HG02623 (cell line): ENCODE measurements around the gene NKX2-4.

ENCODE experiments used
- ATAC-seq: cut with Tn5 transposase; IDR thresholded peaks from one replicate; pipeline ENCODE4 v1.9.1; 2021; ENCODE audit warnings: moderate library complexity; ENCODE audit not compliant: unreplicated experiment

The NKX2-4 gene

DNA sequence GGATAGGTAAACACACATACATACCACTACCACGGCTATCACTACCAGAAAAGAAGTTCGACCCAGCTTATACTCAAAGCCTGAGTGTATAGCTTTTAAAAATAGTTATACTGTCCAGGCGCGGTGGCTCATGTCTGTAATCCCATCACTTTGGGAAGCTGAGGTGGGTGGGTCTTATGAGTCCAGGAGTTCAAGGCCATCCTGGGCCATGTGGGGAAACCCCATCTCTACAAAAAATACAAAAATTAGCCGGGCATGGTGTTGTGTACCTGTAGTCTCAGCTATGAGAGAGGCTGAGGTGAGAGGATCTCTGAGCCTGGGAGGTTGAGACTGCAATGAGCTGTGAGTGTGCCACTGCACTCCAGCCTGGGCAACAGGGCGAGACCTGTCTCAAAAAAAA, 32.9 kb downstream of the NKX2-4 start:
- no peak for ATAC-seq

DNA sequence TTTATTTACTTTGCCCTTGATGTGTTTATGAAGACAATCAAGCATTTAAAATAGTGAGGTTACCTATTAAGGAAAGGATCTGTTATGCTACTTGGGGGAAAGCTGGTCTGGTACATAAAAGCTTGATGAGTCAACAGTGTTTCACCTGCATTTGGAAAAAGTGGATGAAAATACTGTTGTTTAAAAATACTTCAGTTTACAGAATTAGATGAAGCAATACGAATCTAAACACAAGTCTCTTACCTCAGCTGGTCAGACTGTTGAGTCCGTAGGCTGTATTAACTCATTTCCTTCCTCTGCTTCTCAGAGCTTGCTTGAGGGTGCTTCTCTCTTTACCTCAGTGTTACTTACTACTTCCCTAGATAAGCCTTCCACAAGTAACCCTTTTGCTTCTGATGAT, 36.1 kb downstream of the NKX2-4 start:
- ATAC-seq: no peak

DNA sequence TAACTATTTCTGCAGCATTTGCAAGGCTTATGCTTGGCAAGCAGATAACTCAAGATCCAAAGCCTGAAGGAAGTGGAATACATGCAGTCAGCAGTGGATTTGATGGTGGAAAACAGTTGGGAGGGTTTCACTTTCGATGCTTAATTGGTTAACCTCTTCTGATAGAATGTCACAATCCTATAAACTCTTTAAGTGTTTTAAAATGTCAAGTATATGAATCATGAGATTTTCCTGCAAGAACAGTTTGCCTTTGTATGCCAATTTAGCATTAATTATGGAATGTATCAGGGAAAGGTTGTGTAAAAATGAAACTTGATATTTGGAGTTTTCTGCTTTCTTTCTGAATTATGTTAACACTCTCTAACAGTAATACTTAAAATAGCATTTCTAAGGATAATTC, 36.6 kb downstream of the NKX2-4 start:
- ATAC-seq: no peak

DNA sequence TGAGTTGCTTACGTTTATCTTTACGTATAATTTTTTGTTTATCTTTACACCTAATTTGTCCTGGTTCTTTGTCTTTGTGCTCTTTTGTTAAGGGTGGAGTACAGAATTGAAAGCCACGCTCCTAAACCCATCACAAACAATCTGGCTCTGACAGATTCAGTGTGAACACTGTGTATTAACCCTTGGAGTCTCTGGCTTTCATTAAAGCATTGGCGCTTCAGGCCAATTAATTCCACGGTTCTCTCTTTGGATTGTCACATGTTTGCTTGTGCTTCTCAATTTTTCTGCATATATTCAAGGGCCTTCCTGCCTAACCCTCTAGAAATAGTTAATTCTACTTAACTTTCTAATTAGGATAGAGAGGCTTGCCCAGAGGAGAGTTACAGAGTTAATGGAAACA, 38.6 kb downstream of the NKX2-4 start:
- ATAC-seq: no peak

DNA sequence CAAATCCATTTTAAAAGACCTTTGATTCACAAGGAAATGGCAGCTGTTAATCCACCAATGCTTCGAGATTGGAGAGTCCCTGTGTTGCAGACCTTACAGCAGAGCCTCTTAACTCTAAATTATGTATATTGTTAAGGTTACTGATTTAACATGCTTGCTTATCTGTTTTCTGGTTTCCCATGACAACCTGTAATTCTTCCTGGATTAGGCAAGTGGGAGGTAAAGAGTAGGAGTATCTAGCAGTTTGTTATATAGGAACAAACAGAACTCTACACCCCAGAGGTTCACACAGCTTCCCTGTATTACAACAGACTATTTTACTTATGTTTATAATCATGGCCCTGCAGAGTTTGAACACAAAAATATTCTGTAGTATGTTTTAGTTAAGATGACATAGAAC, 39.5 kb downstream of the NKX2-4 start:
- ATAC-seq: no peak

DNA sequence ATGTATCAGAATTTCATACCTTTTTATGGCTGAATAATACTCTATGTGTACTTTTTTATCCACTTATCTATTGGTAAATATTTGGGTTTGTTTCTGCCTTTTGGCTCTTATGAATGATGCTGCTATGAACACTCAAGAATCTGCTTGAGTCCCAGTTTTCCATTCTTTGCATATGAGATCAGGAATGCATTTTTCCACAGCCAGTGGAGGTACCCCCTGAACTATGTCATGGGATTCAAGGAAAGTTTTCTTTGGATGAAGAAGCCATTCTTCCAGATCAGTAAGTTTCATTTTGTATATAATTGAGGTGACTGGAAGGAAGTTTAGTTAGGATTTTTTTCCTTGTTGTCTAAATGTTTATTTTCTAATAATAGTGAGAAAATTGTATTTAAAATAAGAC, 40.9 kb downstream of the NKX2-4 start:
- no peak for ATAC-seq

DNA sequence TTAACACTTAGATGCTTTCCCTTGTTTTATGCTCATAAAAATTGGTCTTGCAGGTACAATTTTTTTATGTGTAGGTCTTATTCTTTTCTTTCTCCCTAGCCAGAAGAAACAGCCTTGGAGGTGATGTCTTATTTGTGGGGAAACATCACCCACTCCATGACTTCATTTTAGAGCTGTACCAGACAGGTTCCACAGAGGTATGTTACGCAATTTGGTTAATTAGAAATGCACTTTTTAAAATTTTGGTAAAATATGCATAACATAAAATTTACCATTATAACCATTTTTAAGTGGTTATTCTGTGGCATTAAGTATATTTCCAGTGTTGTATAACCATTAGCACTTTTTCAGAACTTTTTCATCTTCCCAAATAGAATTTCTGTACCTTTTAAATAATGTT, 41.3 kb downstream of the NKX2-4 start:
- ATAC-seq: no peak

DNA sequence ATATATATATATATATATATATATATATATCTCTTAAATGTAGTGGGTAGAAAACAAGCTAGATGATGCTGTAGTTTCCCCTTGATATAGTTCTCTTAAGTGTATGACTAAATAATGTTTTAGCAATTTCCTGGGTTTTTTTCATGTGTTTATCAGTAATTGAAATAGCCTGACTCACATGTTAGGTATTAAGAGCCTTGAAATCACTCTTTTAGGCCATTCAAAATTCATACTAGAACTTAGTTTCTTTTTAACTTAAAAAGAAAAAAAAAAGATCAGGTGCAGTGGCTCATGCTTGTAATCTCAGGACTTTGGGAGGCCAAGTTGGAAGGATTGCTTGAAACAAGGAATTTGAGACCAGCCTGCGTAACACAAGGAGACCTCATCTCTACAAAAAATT, 44.1 kb downstream of the NKX2-4 start:
- ATAC-seq: no peak

DNA sequence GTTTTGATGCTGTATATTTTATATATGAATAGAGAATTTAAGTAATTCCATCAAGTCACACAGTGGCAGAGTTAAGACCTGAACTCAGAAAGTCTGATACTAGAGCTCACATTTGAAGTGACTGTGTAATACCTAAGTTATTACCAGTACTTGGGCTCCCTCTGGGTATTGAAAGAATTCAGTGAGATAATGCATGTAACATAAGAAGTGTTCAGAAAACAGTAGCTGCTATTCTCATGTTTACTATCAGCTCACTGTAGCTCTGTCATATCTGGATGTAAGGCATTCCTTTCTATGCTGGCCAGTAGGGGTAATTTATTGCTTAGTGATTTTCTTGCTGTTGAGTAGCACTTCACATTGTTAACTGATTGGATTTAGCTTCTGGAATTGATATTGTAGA, 44.6 kb downstream of the NKX2-4 start:
- ATAC-seq: no peak
